ENCODE data around the gene RSRP1. TPM values are rescaled to one million over a fixed set of nuclear protein-coding genes. Genes with fewer than 3 reads are reported as not detected.

RSRP1 gene
- total RNA-seq, 4 donors from 2014 or later: 70.9 to 148 (median 110) TPM

- peak; percentile 92 to 96 for DNase-seq (ENCODE audit: low spot score in 2 of 2)
- WGBS, 2 donors: 20 to 21% methylated on average over 13 of the region's 13 CpGs
- peak overlapping the region; percentile 97 for H3K4me3 ChIP-seq (ENCODE audit: low read depth, poor library complexity, severe bottlenecking)
- intact Hi-C loops (cut with DNase I; ENCODE audit: low total_unique reads): loop anchor here (10.0 kb wide), 1 partner anchor 572 kb away; the partner anchor contains the start of gene SELENON
- TF ChIP-seq CTCF (IDR thresholded peaks at IDR 0.05): no peak
Measured at GRCh38 chr1:25232866-25233784, 14.1 kb downstream of the RSRP1 start.

GRCh38 chr1:25232027-25232865 is 15.0 kb downstream of the RSRP1 start, which contains the start of gene SYF2:
SYF2 (minus strand) TSS chr1:25232502; CDS start chr1:25232467, 35 bp downstream.
- H3K4me3 ChIP-seq (ENCODE audit: low read depth, poor library complexity, severe bottlenecking): peak within 1 kb of the TSS; percentile 97
- WGBS, 2 donors: 0 to 1% methylated on average over 38 to 49 of the region's 54 CpGs
- TF ChIP-seq POLR2A (IDR thresholded peaks at IDR 0.05) (peak in 1 of 2 donors; percentile 42), CTCF (IDR thresholded peaks at IDR 0.05) (no peak)
- intact Hi-C loops (cut with DNase I; ENCODE audit: low total_unique reads): loop anchor here (10.0 kb wide), 1 partner anchor 573 kb away; the partner anchor contains the start of gene SELENON
- peak; percentile 93 to 98 for DNase-seq (ENCODE audit: low spot score in 2 of 2)

- WGBS, 2 donors: 78 to 82% methylated on average over 3 of the region's 3 CpGs
- intact Hi-C loops (cut with DNase I; ENCODE audit: low total_unique reads): no loop called here
- TF ChIP-seq CTCF (IDR thresholded peaks at IDR 0.05) (no peak), POLR2A (IDR thresholded peaks at IDR 0.05) (no peak)
- no peak for DNase-seq (ENCODE audit: low spot score in 2 of 2)
- no peak overlapping the region for H3K4me3 ChIP-seq (ENCODE audit: low read depth, poor library complexity, severe bottlenecking)
Measured at GRCh38 chr1:25223471-25223870, 23.8 kb downstream of the RSRP1 start.

- 92 to 93% methylated on average over 4 of the region's 4 CpGs for WGBS, 2 donors
- intact Hi-C loops (cut with DNase I; ENCODE audit: low total_unique reads): no loop called here
- peak in 1 of 2 donors; percentile 58 for DNase-seq (ENCODE audit: low spot score in 2 of 2)
- TF ChIP-seq POLR2A (IDR thresholded peaks at IDR 0.05) (no peak), CTCF (IDR thresholded peaks at IDR 0.05) (no peak)
- no peak overlapping the region for H3K4me3 ChIP-seq (ENCODE audit: low read depth, poor library complexity, severe bottlenecking)
Measured at GRCh38 chr1:25222606-25223005, 24.6 kb downstream of the RSRP1 start.

- no peak for TF ChIP-seq POLR2A (IDR thresholded peaks at IDR 0.05)
- TF ChIP-seq CTCF (IDR thresholded peaks at IDR 0.05): no peak
- 94 to 95% methylated on average over 3 of the region's 3 CpGs for WGBS, 2 donors
- H3K4me3 ChIP-seq (ENCODE audit: low read depth, poor library complexity, severe bottlenecking): no peak overlapping the region
- DNase-seq (ENCODE audit: low spot score in 2 of 2): peak in 1 of 2 donors; percentile 18
- intact Hi-C loops (cut with DNase I; ENCODE audit: low total_unique reads): no loop called here
Measured at GRCh38 chr1:25220666-25221065, 26.6 kb downstream of the RSRP1 start.

All from lower leg skin (tissue), 4 donors.